HG02642 (cell line): ENCODE measurements around the gene TMEM179.

Experiments used
- ATAC-seq: cut with Tn5 transposase; IDR thresholded peaks from one replicate; pipeline ENCODE4 v1.9.1; 2021; ENCODE audit warnings: mild to moderate bottlenecking; ENCODE audit not compliant: unreplicated experiment, poor library complexity

Gene TMEM179

DNA sequence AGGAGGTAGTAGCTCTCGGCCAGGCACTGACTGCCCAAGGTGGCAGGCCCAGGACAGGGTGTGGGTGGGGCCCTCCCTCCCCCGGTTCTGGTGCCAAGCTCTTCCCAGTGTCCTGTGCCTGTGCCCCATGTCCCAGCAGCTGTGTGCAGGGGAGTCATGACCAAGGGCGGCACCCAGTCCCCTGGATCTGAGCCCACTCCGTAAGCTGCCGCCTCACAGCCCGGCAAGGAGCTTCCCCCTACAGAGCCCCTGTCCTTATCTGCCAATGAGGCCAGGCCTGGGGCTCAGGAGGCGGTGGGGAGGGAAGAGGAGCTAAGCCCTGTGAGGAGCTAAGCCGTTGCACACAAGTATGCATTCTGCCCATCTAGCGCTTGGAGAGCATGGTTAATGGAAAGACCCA lies 30.6 kb downstream of the TMEM179 start:
- ATAC-seq, result no peak

DNA sequence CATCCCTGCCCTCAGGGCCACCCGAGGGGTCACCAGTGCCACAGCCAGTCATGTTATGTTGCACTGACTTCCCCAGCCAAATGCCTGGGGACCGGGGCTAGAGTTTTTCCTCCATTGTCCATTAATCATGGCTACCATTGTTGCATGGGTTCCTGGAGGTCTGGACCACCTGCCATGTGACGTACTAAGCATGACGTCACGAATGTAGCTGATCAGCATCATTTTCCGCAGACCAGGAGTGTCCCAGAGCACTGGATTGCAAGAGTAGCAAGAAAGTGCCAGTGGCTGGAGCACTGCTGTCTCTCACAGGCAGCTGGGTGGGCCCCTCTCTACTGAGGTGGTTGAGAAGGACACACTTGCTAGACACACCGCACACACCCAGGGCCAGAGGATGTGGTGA lies 31.9 kb downstream of the TMEM179 start:
- ATAC-seq, result no peak

DNA sequence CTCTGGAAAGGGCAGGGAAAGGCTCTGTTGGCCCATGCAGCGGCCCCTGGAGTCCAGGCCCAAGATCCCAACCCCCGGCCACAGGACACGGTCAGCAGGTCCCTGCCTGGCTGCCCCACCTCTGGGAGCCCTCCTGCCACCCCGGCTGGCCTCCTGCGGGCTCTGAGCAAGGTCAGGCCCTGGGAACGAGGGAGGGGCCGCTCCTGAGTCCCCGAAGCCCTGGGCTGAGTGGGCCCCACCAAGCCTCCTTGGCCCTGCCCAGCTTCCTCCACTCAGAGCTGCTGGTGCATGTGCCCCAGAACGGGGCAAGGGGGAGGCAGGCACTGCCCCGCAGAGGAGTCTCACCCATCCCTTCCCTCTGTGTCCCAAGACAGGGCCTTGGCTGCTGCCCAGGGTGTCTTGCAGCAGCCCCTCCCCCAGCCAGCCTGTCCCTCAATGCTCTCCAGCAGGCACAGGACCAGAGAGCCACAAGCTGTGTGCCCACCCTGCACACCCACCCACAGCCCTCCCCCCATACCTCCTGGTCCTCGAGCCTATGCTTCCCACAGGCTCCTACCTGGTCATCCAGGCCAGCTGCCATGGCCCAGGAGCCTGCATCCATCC lies 32.4 kb downstream of the TMEM179 start:
- no peak for ATAC-seq

DNA sequence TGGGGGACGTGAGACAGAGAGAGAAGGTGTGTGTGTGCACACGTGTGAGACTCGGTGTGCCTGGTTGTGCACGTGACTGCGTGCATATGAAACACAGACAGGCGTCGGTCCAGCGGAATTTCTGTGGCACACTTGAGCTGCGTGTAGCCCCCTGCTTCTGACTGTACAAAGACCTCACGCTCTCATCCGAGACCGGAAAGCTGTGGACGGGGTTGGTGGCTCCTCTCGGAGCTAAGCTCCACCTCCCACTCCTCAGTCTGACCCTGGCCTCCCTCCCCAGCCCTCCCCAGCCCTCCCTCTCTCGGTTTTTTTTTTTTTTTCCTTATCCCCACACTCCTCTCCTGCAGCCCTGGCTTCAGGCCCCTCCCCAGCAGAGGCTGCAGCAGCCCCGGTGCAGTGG lies 33.3 kb downstream of the TMEM179 start:
- no peak for ATAC-seq

DNA sequence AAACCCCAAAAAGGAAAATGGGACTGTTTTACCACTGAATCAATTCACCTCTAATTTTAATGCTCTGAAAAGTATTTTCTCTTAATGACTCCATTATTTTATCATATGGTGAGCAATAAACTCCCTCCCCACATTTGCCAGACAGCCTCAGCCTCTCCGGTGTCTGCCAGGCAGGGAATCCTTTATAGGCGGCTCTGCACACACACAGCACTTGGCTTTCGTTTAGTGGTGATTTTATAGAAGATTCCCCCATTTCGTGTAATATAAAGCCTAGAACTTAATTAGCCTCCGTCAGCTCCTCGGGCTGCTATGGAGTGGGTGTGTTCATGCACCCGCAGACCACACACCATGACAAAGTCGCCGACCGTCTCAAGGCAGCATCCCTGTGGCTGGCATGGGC lies 35.1 kb downstream of the TMEM179 start:
- no peak for ATAC-seq

DNA sequence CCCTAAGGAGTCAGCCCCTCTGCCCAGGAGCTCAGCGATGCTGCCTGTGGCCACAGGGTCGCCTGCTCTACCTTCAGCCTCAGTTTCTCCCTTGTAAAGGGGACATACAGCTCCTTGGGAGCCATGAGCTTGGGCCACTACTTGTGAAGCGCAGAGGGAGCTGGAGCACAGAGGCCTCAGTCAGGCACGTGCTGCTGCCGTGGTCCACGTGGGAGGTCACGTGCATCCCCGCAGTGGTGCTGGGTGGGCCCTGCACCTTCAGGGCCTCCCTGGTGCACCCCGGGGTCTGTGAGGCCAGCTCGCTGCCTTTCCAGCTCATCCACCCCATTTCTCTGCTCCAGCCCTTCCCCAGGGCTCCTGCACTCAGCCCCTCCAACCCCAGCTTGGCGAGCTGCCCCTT lies 36.0 kb downstream of the TMEM179 start:
- ATAC-seq, result no peak

DNA sequence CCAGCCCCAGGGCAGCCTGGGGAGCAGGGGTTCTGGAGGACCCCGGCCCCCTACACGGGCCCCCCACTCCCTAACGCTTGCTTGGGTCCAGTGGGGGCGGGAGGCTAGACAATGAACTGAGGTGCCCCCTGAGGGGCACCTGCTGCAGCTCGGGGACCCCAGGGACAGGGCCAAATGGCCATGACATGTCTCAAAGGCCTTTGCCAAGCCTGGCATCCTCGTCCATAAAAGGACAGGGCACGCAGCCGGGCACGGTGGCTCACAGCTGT lies 36.7 kb downstream of the TMEM179 start:
- no peak for ATAC-seq

DNA sequence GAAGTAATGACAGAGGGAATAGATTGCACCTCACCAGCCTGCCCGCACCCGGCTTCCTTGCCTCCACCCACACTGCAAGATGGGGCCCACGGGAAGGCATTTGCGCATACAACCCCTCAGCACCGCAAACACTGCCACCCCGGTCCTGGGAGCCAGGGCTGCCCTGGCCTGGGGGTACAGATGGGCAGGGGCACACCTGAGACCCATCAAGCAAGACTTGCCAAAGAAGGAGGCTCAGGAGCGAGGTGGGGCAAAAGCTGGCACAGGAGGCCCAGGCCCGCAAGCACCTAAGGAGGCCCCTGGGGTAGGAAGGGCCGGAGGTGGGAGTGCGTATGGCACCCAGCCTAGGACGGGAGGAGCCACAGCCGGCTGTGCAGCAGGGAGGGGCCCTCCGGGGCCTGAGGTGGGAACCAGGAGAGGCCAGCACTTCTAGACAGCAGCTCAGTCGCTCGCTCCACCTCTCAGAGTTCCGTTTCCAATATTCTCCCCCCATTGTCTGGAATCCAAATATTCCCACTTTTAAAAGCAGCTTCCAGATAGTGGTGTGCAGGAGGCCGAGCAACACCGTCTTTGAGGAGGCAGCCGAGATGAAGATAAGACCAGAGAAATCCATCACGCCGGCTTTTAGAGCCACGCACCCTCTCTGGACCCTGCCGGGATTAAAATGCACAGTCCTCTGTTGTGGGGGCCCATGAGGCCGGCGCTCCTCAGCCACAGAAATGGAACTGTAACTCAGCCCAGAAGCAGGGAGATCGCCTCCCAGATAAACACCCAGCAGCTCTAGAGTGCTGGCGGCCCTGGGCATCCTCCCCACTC lies 37.2 kb downstream of the TMEM179 start:
- ATAC-seq, result no peak

DNA sequence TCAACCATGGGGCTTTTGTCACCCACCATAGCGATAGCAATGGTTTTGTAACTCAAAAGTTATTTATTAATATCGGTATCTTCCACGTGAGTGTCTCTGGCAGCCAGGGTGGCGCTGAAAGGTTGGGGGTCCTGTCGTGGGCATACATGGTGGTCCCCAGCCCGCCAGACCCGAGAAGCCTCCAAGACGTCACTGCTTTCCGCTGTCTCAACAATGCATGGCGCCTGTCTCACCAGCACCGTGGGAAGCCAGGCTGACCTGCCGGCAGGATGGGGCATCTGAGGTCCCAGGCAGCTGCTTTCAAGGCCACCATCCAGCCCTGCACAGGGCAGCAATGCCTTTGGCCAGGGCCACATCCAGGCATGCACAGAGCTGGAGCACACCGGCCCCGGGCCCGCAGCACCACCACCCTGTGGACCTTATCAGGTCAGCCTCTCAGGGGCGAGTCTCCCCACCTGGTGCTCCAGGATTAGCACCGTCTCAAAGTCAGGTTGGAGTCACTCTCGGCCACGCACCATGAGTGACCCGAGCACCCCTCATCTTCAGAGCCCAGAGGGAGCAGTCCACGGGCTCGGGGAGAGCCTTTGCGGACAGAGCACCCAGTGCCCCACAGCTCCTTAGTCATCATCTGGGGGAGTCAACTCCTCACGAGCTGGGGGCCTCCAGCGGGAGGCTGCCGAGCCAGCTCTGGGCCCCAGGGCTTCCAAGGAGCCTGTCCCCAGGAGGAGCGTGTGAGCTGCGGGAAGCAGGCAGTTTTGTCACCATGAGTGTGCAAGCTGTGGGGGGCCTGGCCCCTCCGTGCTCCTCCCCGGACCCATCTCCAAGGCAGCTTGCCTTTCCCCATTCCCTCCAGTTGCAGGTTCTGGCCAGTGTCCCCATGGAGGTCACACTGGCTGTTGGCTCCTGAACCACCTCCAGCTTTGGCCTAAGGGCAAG lies 39.6 kb downstream of the TMEM179 start:
- ATAC-seq, result no peak

DNA sequence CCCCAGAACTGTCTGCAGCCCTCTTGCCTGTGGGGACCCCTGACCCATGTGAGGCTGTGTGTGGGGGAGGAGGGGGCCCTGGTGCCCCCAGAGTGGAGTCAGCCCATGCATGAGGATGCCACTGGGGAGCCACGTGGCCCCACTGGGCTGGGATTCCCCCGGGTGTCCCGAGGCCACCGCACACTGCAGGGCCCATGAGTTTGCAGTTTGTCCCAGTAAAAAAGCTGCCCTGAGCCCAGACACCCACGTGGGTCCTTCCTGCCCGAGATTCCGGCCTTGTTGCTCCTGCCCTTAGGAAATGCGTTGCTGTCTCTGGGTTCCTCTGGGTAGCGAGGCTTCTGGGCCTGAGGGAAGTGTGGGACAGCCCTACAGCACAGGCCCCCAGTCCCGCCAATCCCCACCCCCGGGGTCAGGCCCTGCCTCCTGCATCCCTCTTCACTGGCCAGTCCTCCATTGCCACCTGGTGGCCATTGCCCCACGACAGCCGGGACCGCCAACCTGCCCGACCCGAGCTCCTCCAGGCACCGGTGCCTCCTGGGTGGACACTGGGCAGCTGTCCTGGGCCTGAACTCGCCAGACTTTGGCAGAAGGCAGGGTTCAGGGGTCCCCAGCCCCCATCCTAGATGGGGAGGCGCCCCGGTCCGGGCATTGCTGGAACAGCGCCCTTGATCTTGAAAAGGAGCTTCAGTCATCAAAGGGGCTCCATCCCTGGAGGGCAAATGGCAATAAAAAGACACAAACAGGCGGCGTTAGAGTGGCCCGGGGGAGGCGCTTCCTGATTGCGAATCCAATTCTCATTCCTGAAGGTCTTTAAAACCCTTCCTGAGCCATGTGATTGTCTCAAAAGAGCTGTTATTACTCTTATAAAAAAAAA lies 40.6 kb downstream of the TMEM179 start:
- no peak for ATAC-seq

DNA sequence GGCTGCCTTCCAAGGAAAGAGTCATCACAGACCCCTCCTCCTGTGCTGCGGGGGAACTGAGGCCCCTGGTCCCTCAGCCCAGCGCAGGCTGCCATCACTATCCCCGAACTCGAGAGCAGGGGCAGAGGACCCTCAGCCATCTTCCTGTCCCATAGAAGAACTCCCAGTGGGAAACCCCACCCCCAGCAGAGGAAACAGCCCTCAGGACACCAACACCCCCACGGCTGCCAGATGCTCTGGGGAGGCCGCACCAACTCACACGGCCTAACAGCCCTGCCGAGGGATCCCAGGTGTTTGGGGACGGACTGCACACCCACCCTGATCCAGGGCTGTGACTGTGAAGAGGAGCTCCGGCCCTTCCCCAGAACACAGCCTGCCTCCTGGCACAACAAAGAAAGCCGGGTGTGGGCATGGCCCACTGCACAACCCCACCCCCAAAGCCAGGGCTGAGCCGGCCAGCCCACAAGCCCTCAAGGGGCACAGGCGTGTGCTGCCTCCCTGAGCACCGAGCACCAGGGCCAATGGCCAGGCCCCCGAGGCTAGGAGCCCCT lies 41.3 kb downstream of the TMEM179 start:
- no peak for ATAC-seq

DNA sequence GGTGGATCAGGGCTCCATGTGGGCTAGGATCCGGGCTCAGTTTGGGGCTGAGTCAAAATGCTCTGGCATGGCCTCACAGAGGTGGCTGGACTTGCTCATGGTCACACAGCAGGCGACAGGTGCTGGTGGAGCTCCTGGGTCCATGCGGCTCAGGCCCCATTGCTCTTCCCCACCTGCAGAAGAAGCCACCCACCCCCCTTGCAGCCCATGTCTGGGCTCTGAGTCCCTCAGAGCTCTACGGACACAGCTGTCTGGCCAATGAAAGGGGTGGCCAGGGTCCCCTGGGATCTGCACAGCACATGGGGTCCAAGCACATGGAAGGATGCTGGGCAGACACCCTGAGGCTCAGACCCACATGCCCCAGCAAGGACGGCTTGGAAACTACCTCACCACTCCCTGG lies 42.0 kb downstream of the TMEM179 start:
- no peak for ATAC-seq

DNA sequence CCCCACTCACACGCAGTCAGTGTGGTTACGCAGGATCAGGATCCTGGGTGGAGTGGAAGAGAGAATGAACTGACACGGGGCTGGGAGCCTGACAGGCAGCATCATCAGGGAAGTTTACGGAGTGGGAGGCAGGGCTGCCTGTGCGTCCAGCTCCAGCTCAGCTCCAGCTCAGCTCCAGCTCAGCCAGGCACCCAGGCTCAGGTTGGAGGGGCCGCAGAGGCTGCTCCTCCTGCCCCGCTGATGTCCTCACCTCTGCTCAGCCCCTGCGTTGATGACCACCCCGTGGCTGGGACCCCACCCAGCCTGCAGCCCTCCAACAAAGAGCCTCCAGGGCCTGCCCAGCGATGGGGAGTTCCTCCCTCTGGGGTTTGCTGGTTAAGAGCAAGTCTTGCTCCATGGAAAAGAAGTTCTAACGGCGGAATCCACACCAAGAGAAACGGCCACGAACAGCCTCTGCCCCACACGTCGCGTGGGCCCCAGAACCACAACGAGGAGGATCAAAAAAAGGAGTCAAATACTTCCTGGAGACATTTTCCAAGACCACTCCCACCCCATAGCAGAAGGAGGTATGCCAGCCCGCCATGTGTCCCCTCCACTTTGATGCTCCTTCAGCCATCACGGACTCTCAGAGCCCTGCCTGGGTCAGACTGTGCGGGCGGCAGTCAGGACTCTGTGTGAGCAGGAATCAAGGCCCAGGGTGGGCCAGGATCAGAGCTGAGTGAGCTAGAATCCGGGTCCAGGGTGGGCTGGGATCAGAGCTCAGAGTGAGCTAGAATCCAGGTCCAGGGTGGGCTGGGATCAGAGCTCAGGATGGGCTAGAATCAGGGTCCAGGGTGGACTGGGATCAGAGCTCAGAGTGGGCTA lies 42.7 kb downstream of the TMEM179 start:
- no peak for ATAC-seq

DNA sequence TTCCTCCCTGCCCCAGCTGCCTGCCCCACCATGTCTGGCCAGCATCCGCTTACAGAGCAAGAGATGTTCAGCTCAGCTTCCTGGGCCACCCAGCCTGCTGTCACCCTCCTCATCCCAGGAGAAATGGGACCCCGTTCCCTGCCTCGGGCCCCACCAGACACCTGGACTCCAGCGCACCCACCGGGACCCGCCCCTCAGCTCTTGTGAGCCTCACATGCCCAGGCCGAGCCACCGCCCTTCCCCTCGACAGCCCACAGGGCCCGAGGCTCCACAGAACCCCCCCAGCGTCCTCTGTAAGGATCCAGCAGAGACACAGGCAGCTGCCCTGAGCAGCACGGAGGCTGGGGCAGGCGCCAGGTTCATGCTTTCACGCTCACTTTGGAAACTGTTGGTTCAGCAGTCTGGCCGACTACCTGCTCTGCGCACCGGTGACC lies 43.4 kb downstream of the TMEM179 start:
- ATAC-seq, result no peak

DNA sequence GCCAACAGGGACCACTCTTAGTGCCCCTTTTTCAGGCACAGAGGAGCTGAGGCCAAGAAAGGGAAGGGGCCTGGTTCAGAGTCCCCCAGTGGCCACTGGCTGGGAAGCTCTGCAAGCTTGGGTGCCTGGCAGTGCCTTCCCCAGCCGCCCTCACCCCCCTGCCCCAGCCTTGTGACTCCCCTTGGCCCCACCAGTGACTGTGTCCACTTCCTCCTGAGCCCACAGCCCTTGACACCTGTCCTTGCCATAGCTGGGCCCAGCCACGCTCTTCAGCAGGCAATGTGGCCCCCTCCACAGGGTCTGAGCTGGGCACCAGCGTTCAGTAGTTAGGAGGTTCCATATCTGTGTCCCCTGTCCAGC lies 44.0 kb downstream of the TMEM179 start:
- ATAC-seq, result no peak

DNA sequence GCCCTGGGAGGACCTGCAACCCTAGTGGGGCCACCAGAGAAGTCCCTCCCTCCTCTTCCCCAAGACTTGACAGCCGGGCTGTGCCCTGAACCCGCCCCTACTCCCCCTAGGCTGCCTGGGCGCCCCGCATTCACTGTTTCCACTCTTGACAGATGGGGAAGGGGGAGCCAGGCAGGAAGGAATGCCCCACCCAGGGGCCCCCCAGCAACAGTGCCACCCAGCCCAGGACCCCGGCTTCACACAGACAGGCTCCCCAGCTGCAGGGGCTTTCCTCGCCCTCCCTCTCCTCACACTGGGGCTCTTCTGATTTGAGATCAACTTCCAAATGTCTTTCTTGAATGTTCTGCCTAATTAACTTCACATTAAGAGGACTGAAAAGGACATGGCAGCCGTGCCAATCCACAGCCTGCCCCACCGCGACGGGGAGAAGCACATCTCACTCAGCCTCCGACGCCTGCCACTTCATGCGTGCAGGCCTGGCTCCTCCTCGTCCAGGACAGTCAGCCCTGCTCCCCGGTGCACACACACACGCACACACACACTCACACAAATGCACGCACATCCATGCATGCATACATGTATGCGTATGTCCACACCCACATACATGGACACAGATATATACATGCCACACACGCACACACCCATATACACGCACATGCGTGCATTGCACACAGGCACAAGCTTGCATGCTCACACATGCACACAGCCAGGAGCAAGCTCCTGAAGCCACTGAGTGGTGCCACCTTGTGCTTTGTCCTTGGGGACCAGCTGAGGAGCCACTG lies 44.6 kb downstream of the TMEM179 start:
- no peak for ATAC-seq

DNA sequence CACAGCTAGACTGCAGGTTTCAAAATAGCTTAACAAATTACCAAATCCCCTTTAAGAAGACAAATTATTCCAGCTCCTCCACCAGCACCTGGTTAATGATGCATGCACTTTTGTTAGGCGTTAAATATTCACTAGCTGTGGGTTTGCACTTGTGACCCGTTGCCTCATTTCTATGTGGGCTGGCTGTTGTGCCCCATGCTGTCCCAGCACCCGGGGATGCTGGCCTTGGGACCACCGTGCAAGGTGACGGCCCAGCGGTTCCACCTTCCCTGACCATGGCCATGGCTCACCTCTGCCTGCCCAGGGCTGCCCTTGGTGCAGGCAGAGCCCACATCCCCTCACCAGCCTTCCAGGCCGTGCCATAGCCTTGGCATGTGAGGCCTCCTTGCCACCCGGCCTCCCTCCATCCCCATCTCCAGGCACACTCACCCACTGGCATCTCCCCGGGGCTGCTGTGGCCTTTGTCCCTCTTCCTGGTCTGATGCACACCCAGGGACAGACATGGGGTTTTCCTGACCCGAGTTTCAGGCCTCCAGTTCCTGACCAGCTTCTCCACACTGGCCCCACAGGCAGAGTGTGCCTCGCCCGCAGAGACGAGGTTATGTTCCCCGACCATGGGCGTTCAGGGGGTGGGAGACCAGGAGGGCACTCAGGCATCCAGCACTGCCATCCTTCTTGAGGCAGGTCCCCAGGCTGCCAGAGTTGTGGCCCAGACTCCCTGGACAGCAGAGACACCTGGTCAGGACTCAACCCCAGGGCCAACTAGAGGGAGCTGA lies 45.4 kb downstream of the TMEM179 start:
- no peak for ATAC-seq
